Islet precursor cell (in vitro differentiated cells): ENCODE data around the gene NUAK1.
A peak's percentile ranks its signal among the peaks of the same experiment; 100 is the strongest.

Source experiments
- DNase-seq: peaks from one replicate; pipeline ENCODE4 v3.0.0-alpha.2; 2018

Gene NUAK1

GRCh38 chr12:106051853-106052531 is 86.8 kb downstream of the NUAK1 start:
- DNase-seq: no peak

- DNase-seq: peak; percentile 50
These were observed 89.2 kb downstream of the NUAK1 start for GRCh38 chr12:106049546-106049945.

- DNase-seq: peak; percentile 57
These were observed 89.6 kb downstream of the NUAK1 start for GRCh38 chr12:106049105-106049504.

GRCh38 chr12:106048676-106049075 is 90.1 kb downstream of the NUAK1 start:
- peak; percentile 41 for DNase-seq

GRCh38 chr12:106048016-106048415 is 90.7 kb downstream of the NUAK1 start:
- peak; percentile 39 for DNase-seq

- peak; percentile 31 for DNase-seq
These were observed 91.8 kb downstream of the NUAK1 start for GRCh38 chr12:106046947-106047346.

- peak; percentile 48 for DNase-seq
These were observed 92.4 kb downstream of the NUAK1 start for GRCh38 chr12:106046301-106046846.

GRCh38 chr12:106045251-106045674 is 93.5 kb downstream of the NUAK1 start:
- peak; percentile 59 for DNase-seq

- DNase-seq: peak; percentile 87
These were observed 94.0 kb downstream of the NUAK1 start for GRCh38 chr12:106044773-106045172.

GRCh38 chr12:106042037-106042436 is 96.7 kb downstream of the NUAK1 start:
- DNase-seq: peak; percentile 11

GRCh38 chr12:106040521-106040920 is 98.2 kb downstream of the NUAK1 start:
- DNase-seq: peak; percentile 63

GRCh38 chr12:106039646-106040404 is 98.9 kb downstream of the NUAK1 start:
- DNase-seq: peak; percentile 55

- peak; percentile 67 for DNase-seq
These were observed 99.5 kb downstream of the NUAK1 start for GRCh38 chr12:106039242-106039641.

GRCh38 chr12:106037524-106038298 is 101.0 kb downstream of the NUAK1 start:
- peak; percentile 52 for DNase-seq

GRCh38 chr12:106035421-106035820 is 103.3 kb downstream of the NUAK1 start:
- DNase-seq: peak; percentile 48

GRCh38 chr12:106034316-106034715 is 104.4 kb downstream of the NUAK1 start:
- peak; percentile 32 for DNase-seq

GRCh38 chr12:106033161-106033675 is 105.5 kb downstream of the NUAK1 start:
- peak; percentile 98 for DNase-seq

GRCh38 chr12:106032623-106032925 is 106.2 kb downstream of the NUAK1 start:
- peak; percentile 88 for DNase-seq

- DNase-seq: peak; percentile 80
These were observed 106.8 kb downstream of the NUAK1 start for GRCh38 chr12:106031761-106032622.

GRCh38 chr12:106030210-106031071 is 108.3 kb downstream of the NUAK1 start:
- peak; percentile 97 for DNase-seq

GRCh38 chr12:106029532-106029931 is 109.2 kb downstream of the NUAK1 start:
- DNase-seq: no peak
